GM21717 (cell line): Measurements from ENCODE around the gene NLRP14.

Experiments
- ATAC-seq: cut with Tn5 transposase; IDR thresholded peaks from one replicate; pipeline ENCODE4 v1.9.1; 2021; ENCODE audit warnings: mild to moderate bottlenecking, moderate library complexity; ENCODE audit not compliant: unreplicated experiment

Gene NLRP14

GRCh38 chr11:7020183-7020917 is at the start of gene NLRP14, which contains the start of gene ZNF214:
Gene NLRP14 (plus strand): TSS chr11:7020479. CDS start chr11:7038587, 18,108 bp downstream.
Gene ZNF214 (minus strand): TSS chr11:7020346. CDS start chr11:7002835, 17,511 bp downstream.
- ATAC-seq: peak; percentile 81

- ATAC-seq: no peak
Observed at GRCh38 chr11:6979365-6979764, 40.9 kb upstream of the NLRP14 start.

- no peak for ATAC-seq
Observed at GRCh38 chr11:6986487-6986886, 33.8 kb upstream of the NLRP14 start.

GRCh38 chr11:6988506-6988905 is 31.8 kb upstream of the NLRP14 start:
- no peak for ATAC-seq

- ATAC-seq: no peak
Observed at GRCh38 chr11:6991227-6991626, 29.1 kb upstream of the NLRP14 start.

DNA sequence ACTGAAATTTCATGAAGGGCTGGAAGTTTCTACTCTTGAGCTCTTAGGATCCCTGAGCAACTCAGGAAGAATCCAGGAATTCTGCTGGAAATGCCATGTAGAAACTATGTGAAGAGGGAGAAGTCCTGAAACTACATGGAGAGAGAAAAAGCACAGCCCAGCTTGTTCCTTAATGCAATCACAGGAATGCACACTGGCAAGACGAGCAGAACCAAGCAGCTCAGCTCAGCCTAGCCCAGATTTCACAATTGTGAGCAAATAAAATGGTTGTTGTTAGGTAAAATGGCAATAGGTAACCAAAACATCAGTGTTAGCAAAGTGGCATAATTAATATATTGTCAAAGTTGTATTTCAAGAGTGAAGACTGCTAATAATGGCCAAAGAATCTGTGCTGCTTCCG is 28.3 kb upstream of the NLRP14 start:
- ATAC-seq: no peak

GRCh38 chr11:6992457-6993417 is 27.5 kb upstream of the NLRP14 start:
- no peak for ATAC-seq

GRCh38 chr11:6995703-6996102 is 24.6 kb upstream of the NLRP14 start:
- no peak for ATAC-seq

- peak; percentile 59 for ATAC-seq
Observed at GRCh38 chr11:7004482-7004881, 15.8 kb upstream of the NLRP14 start.

DNA sequence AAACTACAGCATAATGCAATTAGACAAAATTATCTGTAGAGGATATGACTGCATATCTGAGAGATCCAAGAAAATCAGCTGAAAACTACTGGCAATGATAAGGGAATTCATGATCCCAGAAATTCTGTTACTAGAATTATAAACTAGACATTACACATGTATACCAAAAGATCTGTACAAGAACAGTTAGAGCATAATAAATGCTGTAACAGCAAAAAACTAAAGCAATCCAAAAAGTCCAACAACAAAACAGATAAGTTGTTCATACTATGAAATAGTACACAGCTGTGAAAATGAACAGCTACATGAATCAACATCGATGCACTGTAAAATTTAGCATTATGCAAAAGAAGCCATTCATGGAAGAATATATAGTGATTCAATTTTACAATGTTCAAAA is 6.2 kb upstream of the NLRP14 start:
- ATAC-seq: no peak

DNA sequence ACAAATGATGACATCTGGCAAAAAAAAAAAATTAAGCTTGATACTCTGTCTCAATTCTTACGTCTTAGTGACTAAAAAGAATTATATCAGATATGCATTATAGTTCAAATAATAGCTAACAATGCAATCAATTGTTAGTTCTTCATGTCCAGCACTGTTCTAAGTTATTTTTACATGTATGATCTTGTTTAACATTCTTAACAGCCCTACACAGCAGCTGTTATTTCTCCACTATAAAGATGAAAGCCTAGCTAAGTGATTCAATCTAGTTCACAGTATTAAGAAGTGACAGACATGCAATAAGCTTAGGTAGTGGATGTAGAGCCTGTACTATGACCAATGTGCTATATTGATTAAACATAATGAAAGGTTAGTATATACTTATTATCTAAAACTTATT is 4.3 kb upstream of the NLRP14 start:
- ATAC-seq: no peak

- peak; percentile 29 for ATAC-seq
Observed at GRCh38 chr11:7019500-7020182, 638 bp upstream of the NLRP14 start.

DNA sequence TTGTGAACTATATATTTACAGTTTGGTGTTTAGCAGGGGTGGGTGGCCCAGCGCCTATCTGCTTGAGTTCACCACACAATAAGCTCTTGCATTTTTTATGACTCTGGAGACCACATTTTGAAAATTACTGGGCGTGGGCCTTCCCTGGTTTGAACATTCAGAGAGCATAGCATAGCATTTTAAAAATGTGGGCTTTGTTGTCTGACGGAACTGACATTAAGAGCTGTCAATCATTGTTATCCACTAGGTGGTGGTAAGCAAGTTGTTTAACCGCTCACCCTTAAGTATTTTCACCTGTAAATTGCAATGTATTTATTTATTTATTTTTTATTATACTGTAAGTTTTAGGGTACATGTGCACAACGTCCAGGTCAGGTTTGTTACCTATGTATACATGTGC is 1.0 kb downstream of the NLRP14 start:
- no peak for ATAC-seq

DNA sequence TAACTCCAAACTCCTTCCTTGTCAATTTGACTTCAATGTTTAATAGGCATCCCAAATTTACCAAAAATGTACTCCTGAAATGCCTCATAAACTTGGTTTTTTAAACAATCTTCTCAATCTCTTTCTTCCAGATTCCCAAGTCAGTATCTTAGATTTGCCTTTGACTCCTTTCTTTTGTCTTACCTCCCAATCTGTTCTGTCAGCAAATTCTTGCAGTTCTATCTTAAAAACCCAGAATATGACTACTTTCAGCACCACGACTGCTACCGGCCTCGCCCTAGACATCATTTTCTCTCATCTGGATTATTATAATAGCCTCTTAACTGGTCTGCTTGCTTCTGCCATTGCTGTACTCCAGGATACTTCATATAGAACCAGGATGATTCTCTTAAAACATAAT is 7.9 kb downstream of the NLRP14 start:
- no peak for ATAC-seq

DNA sequence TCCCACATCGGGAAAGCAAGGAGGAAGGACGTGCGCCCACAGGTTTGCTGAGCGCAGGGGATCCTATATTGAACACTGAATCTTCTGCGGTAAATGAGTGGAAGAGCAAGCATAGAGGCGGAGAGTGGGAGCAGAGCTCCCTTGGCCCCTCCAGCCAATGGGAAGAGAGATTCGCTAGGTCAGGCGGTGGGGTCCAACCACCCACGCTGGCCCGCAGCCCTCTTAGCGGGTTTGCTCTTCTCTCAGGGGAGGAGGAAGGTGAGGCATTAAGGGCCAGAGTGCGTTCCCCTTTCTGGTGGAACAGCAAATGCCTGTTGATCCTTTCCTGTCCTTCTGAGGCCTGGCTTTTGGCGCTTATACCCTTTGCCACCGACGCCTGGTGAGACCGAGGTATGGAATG is 10.6 kb downstream of the NLRP14 start:
- no peak for ATAC-seq

GRCh38 chr11:7031471-7031871 is 11.2 kb downstream of the NLRP14 start:
- no peak for ATAC-seq

DNA sequence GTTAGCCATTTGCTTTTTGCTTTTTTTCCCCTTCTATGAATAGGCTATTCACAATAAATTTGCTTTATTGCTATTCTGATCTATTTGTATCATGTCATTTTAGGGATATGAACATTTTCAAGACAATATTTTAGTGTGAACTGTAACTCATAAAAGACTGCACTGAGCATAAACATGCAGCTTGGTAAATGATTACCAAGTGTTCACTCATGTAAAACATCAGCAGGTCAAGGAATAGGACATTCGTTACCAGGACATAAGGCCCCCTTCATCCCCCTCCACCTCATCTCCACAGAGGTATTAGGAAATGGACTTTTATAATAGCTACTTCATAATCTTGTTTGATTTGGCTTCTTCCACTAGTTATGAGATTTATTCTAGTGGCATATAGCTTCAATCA is 12.4 kb downstream of the NLRP14 start:
- ATAC-seq: no peak

GRCh38 chr11:7034019-7034418 is 13.7 kb downstream of the NLRP14 start:
- ATAC-seq: no peak

GRCh38 chr11:7046474-7047175 is 26.3 kb downstream of the NLRP14 start:
- ATAC-seq: no peak

DNA sequence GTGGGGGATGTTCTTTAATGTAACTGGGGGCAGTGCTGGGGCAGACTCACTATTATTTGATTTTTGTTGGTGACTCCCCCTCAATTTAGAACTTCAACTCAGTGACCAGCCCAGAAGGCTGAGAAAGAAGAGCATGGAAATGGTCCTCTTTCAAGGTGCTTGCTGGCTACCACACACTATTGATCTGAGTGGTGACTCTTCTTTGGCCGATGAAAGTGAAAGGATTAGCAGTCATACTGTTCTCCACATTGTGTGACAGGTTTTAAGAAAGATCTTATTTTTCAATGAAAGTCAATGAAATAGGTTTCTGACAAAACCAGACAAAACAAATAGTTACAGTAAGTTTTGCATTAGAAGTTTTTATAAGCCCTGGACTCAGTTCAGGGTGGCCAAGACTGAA is 29.9 kb downstream of the NLRP14 start:
- no peak for ATAC-seq
